GM18907 (cell line): ENCODE data around the gene SLC43A2.
"Not testable (repeated sequence)": the region's sequence is repeated elsewhere in the genome, so short reads cannot be mapped to it uniquely, and the experiment has no call there.

Experiments
- ATAC-seq: cut with Tn5 transposase; IDR thresholded peaks from one replicate; pipeline ENCODE4 v1.9.1; 2021; ENCODE audit warnings: mild to moderate bottlenecking, moderate library complexity; ENCODE audit not compliant: unreplicated experiment

SLC43A2 gene

DNA sequence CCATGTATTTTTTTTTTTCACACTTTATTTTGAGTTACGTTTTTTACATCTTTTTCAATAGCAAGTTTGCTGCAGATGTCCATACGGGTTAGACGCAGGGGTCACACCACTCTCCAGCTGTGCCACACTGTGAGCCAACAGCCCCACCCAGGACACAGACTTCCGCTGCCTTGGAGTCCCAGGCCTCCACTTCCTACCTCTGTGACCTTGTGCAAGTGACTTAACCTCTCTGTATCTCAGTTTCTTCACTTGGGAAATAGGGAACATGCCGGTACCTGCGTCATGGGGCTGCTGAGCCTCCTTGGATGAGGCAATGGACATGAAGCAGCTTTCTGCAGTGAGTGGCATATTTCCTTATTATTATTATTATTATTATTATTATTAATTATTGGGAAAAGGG lies 62.8 kb downstream of the SLC43A2 start:
- ATAC-seq, result no peak

DNA sequence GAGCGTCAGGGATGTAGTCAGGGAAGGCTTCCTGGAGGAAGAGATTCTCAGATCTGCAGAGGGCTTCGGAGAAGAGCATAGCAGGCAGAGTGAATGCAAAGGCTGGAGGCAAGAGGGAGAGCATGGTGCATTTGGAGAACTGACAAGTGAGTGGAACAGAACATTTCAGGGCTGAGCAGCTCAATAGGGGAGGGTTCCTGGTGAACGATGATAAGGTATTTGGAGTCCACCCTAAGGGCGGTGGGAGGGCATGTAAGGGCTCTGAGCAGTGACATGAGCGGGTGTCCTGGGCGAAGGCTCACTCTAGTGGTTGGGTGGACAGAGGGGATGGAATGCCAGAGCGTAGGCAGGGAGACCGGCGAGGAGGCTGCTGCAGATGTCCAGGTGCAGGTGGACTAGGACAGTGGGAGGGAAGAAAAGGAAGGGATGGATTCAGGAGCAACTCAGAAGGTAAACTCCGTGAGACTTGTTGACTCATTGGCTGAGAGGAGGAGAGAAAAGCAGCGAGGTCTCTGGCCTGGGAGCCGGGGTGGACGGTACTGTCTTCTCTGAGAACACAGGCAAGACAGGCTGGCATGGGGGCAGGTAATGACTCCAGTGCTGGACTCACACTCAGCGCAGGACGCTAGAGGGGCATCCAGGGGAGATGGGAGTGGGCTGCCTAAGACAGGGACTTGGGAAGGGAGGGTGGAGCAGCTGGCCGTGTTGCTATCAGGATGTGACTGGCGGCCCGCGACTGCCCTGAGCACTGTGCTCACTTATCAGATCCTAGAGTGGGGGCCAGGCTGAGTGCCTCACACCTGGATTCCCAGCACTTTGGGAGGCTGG lies 64.6 kb downstream of the SLC43A2 start:
- ATAC-seq, result no peak

GRCh38 chr17:1563471-1563785 lies 65.2 kb downstream of the SLC43A2 start:
- ATAC-seq, result not testable (repeated sequence)

- ATAC-seq, result peak; percentile 45
These were observed 66.4 kb downstream of the SLC43A2 start for GRCh38 chr17:1562176-1562643.

- no peak for ATAC-seq
These were observed 67.0 kb downstream of the SLC43A2 start for GRCh38 chr17:1561420-1562175.

- ATAC-seq, result no peak
These were observed 67.7 kb downstream of the SLC43A2 start for GRCh38 chr17:1560858-1561355.

- ATAC-seq, result no peak
These were observed 68.4 kb downstream of the SLC43A2 start for GRCh38 chr17:1560101-1560857.

GRCh38 chr17:1559047-1560043 lies 69.3 kb downstream of the SLC43A2 start:
- ATAC-seq, result no peak

GRCh38 chr17:1558401-1558800 lies 70.2 kb downstream of the SLC43A2 start:
- no peak for ATAC-seq

- ATAC-seq, result no peak
These were observed 71.1 kb downstream of the SLC43A2 start for GRCh38 chr17:1557355-1558095.

GRCh38 chr17:1555651-1556471 lies 72.8 kb downstream of the SLC43A2 start:
- no peak for ATAC-seq

DNA sequence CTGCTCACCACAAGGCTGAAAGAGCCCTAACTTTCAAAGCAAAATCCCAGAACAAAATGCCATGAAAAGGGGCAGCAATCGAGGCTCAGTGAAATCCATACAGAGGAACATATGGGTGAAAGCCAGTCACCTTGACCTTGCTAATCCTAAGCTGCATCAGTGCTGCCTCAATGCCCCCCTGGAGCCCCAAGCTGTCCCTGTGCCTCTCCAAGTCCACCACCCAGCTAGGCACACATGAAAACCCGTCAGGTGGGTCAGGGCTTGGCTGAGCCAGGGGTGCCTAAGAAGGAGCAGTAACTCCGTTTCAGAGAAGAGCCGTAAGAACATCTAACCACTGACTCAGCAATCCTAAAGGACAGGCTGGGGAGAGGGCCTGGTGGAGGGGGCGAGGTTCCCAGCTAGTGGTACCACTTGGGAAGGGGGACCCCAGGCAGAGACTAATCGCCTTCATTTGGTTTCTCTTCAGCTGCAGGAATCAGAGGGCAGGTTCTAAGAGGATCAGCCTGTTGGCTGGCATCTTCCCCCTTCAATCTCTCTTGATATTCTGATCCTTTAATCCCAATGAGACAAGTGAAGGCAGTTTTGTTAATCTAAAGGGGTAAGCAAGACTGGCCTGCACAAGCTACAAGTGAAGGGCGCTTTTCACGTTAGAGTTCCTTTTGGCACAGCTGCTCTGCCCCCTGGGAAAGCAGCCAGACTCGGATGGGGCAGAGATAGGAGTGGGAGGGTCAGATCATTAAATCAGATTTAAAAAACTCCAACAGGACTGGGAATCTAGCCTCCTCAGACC lies 73.7 kb downstream of the SLC43A2 start:
- ATAC-seq, result no peak

- no peak for ATAC-seq
These were observed 75.0 kb downstream of the SLC43A2 start for GRCh38 chr17:1553354-1554266.

DNA sequence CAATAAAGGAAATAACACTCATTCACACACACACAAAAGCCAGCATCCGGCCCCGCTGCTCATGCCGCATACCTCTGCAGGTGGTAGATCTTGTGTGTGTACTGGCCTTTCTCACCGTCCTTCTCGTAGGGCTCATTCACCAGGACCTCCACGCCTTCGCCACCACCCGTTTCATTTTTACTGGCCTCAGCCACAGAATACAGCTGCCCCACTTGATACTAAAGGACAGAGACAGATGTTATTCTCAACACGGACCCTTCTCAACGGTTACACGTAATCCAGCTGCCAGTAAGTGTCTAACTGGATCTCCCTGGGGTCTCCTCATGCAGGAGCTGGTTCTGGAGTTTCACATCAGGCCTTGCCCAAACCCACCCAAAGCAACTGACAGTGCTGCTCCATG lies 75.7 kb downstream of the SLC43A2 start:
- no peak for ATAC-seq

- no peak for ATAC-seq
These were observed 76.9 kb downstream of the SLC43A2 start for GRCh38 chr17:1551741-1552140.

GRCh38 chr17:1548032-1548431 lies 80.6 kb downstream of the SLC43A2 start:
- no peak for ATAC-seq
